Mucosa of descending colon (tissue), 3 donors: Measurements from ENCODE around the gene MAGI2. TPM values are rescaled to one million over a fixed set of nuclear protein-coding genes. Genes with fewer than 3 reads are reported as not detected.

ENCODE experiments used
- ATAC-seq: fragments of 200-7000 bp; cut with Tn5 transposase; one replicate; pipeline ENCODE4 v1.9.1; 2020; ENCODE audit warnings: mild to moderate bottlenecking, moderate library complexity
- DNase-seq, 3 donors: peaks; one replicate each; pipeline ENCODE4 v3.0.0-alpha.2; 2020
- H3K36me3 ChIP-seq: fragments of 200-600 bp; one replicate; pipeline ENCODE4 v1.8.0; 2021; ENCODE audit warnings: low read depth, mild to moderate bottlenecking
- H3K4me1 ChIP-seq: fragments of 200-600 bp; one replicate; pipeline ENCODE4 v1.8.0; 2021; ENCODE audit warnings: low read depth, mild to moderate bottlenecking
- H3K4me3 ChIP-seq: fragments of 200-600 bp; one replicate; pipeline ENCODE4 v1.8.0; 2021; ENCODE audit warnings: mild to moderate bottlenecking
- H3K9me3 ChIP-seq: fragments of 200-600 bp; one replicate; pipeline ENCODE4 v1.8.0; 2021; ENCODE audit warnings: mild to moderate bottlenecking
- intact Hi-C, 2 donors: fragments of 100-400 bp; cut with DNase I in 1 of 2; cut with micrococcal nuclease in 1 of 2; formaldehyde crosslinking; loops; one replicate each; pipeline versions ENCODE4 v1.11.0 to v1.11.1; 2022; cut with DNase I, micrococcal nuclease
- total RNA-seq, 3 donors: library from RNA; stranded (reverse); fragmentation: NEBNext Ultra II Directional in 2 of 3; extraction: Animal tissue kit (Norgen Biotek cat#: 25700) in 2 of 3; gene quantifications; one replicate each; pipeline versions ENCODE4 v1.2.1 to v1.2.4, GENCODE V29; 2021 to 2023
- TF ChIP-seq, protein P1 (sequence below): fragments of 200-600 bp; IDR thresholded peaks from one replicate; pipeline ENCODE4 v1.8.0; 2022; ENCODE audit warnings: antibody characterized with exemption, mild to moderate bottlenecking
- donor health status: DM: no; HTN: no; CAD: no; lungs with moderate emphysema.
- donor health status: DM: no; HTN: no; CAD: no.
- donor health status: DM: no; HTN: yes; CAD: no.

Gene MAGI2
- total RNA-seq, 3 donors from 2014 or later = 1.9 to 14.5 (median 2.7) TPM

DNA sequence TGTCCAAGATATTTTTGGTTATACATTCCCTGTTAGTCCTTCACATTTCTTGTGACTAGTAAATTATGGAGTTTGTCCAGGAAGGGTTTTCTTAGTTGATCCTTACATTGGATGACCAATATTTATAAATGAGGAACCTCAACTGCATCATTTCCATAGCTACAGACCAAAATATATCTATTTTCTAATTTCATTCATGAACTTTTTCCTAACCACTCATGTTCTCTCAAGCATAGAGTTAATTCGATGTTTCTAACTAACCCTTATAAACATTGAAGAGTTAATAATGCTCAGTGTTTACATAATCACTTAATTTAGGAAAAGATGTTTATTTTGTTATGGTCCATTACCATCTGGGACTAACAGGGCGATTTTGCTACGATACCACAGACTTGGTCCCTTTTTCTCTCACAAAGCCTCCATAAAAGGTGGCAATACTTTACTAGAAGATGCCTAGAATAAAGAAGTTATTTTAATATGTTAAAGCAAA lies 591.0 kb downstream of the MAGI2 start:
- ATAC-seq (no peak), DNase-seq (no peak)
- no peaks in the 10 kb centered on the region for H3K9me3 ChIP-seq
- H3K4me3 ChIP-seq = no peak overlapping the region
- intact Hi-C loops = no loop called here
- H3K4me1 ChIP-seq = no peaks in the 10 kb centered on the region
- TF ChIP-seq, protein P1, sequence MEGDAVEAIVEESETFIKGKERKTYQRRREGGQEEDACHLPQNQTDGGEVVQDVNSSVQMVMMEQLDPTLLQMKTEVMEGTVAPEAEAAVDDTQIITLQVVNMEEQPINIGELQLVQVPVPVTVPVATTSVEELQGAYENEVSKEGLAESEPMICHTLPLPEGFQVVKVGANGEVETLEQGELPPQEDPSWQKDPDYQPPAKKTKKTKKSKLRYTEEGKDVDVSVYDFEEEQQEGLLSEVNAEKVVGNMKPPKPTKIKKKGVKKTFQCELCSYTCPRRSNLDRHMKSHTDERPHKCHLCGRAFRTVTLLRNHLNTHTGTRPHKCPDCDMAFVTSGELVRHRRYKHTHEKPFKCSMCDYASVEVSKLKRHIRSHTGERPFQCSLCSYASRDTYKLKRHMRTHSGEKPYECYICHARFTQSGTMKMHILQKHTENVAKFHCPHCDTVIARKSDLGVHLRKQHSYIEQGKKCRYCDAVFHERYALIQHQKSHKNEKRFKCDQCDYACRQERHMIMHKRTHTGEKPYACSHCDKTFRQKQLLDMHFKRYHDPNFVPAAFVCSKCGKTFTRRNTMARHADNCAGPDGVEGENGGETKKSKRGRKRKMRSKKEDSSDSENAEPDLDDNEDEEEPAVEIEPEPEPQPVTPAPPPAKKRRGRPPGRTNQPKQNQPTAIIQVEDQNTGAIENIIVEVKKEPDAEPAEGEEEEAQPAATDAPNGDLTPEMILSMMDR = no peak
- no peaks in the 10 kb centered on the region for H3K36me3 ChIP-seq

DNA sequence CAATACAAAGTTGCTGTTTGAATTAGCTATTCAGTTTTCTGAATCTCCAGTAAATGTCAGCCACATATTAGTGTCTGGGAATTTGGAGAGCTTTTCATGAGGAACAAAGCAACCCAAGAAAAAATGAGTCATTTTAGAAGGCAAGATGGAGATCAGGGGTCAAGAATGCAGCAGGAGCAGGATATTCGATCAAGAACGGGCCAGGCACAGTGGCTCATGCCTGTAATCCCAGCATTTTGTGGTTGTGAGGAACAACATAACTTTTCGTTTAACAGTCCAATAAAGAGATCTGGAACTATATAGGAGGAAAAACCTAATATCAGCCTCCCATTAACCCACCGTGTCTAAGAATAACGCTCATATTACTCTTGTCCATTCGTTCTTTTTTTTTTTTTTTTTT lies 600.5 kb downstream of the MAGI2 start:
- Histone ChIP-seq H3K9me3 (no peaks in the 10 kb centered on the region), H3K4me3 (no peak overlapping the region), H3K4me1 (no peaks in the 10 kb centered on the region), H3K36me3 (no peaks in the 10 kb centered on the region)
- TF ChIP-seq, protein P1 = no peak
- ATAC-seq = no peak
- intact Hi-C loops = no loop called here
- no peak for DNase-seq

DNA sequence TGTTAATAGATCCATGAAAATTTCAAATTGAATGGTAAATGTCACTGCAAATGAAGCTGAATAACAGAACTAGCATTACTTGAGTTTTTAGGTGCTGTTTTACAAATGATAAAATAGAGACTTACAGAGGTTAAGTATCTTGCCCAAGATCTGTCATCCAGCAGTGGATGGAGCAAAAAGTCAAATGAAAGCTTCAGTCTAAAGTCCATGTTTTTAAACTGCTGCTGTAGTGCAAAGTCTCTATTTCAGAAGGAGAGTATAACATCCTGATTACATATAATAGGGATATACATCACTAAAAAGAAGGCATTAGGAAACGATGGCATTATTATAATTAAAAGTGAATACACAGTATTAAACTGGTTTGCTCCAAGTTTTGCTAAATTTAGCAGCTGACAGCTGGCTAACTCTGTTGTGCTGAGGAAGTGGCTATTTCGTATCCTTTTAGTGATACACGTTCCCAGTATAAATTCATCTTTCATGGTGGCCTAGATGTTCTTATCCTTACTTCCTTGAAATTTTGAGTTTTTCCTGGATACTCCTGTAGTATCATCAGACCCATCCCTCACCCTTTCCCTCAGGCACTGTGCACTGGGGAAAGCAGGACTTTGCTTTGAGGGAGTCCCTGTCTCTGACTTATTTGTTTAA lies 603.2 kb downstream of the MAGI2 start:
- Histone ChIP-seq H3K36me3 (no peaks in the 10 kb centered on the region), H3K4me3 (no peak overlapping the region), H3K9me3 (no peaks in the 10 kb centered on the region), H3K4me1 (no peaks in the 10 kb centered on the region)
- DNase-seq (no peak), ATAC-seq (no peak)
- intact Hi-C loops = no loop called here
- TF ChIP-seq, protein P1 = no peak

DNA sequence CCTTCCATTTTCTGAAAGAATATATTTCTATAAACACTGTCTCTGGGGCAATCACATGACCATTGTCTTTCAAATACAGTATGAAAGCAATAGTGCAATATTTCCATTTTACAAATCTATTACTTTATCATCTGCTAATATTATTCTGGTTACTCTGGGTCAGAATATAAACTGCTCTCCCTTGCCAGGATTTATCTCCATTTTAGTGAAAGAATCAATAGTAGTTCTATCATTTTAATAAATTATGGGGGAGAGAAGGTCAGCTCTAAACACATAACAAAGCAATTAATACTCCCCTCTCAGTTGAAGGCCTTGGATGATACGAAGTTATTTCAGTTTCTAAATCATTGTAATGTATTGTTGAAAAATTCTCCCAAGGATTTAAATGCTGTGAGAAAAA lies 608.3 kb downstream of the MAGI2 start:
- ATAC-seq (no peak), DNase-seq (no peak)
- intact Hi-C loops = no loop called here

DNA sequence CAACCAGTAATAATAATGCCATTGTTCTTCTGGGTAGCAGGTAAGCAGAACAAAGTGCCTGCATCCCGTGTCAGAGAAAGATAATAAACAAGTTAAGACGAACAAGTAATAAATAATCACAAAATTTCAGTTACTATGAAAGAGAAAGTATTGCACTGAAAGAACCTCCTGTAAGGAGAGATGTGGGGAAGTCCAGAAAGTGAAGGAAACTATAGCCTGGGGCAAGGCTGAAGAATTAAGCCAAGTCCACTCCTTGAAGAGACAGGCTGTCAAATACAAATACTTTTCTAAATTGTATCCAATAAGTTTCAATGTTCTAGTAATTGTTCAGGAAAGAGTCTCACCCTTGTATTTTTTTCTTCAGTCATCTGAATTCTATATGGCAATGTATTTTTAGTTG lies 611.4 kb downstream of the MAGI2 start:
- no peak overlapping the region for H3K4me3 ChIP-seq
- intact Hi-C loops = no loop called here
- no peaks in the 10 kb centered on the region for H3K9me3 ChIP-seq
- no peak for DNase-seq
- no peaks in the 10 kb centered on the region for H3K4me1 ChIP-seq
- ATAC-seq = no peak
- no peaks in the 10 kb centered on the region for H3K36me3 ChIP-seq
- TF ChIP-seq, protein P1 = no peak

More for the DNA sequence above, 608.3 kb downstream of the MAGI2 start:
- Histone ChIP-seq H3K4me3 (no peak overlapping the region), H3K9me3 (no peaks in the 10 kb centered on the region), H3K36me3 (no peaks in the 10 kb centered on the region), H3K4me1 (no peaks in the 10 kb centered on the region)
- TF ChIP-seq, protein P1 = no peak
